AML-193 (cell line): ENCODE results near the gene ATF3.
"Not testable (repeated sequence)": the region's sequence is repeated elsewhere in the genome, so short reads cannot be mapped to it uniquely, and the experiment has no call there.

Experiments
- DNase-seq, 2 experiments: peaks; one replicate each; lab custom pipeline; 2025; lab: John Stamatoyannopoulos, UW

ATF3 gene

DNA sequence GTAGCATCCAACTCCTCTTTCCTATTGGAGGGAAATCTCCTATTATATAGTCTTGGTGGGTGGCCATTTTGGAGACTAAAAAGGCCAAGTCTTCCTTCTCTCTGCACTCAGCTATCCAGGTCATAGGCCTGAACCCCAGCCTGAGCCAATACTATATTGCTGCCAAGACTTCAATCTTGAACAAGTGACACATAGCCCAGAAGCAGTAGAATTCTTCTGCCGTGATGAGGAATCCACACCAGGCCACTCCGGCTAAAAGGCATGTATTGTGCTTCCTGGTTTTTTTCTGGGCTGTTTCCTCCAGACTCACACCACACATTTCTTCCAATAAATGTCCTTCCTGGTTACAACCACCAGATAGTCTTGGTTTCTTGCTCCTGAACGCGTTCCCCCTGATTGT, 43.0 kb downstream of the ATF3 start:
- no peak for DNase-seq

DNA sequence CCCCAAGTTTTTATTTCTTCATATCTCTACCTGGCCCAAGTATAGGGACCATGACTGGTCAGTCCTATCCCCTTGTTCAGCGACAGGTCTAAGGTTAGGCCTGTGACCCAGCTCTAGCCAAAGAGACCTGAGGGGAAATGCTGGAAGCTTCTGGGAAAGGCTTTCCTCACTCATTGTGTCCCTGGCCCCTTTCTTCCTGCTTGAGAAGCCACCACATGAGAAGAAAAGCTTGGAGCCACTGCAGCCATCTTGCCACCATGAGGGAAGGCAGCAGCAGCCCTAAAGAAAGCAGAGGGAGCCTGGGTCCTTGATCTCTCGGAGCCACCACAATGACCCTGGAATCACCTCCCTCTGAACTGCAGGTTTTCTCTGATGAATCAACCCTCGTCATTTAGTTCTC, 43.4 kb downstream of the ATF3 start:
- no peak for DNase-seq

DNA sequence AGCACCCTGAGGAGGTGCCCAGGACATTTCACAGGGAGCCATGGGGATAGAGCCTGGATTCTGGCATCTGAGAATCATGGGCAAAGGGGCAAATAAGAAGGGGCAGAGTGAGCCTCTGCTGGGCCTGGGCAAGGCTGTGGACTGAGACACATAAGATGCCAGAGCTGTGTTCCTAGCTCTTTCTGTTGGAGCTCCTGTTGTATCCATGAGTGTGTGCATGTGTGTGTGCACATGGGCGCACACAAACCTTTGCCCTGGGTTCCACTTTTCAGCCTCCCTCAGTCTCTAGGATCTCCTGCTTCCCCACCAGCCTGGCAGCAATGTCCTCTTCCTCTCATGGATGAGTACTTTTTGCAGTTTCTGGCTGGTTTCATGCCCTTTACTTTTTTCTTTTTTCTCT, 44.0 kb downstream of the ATF3 start:
- no peak for DNase-seq

DNA sequence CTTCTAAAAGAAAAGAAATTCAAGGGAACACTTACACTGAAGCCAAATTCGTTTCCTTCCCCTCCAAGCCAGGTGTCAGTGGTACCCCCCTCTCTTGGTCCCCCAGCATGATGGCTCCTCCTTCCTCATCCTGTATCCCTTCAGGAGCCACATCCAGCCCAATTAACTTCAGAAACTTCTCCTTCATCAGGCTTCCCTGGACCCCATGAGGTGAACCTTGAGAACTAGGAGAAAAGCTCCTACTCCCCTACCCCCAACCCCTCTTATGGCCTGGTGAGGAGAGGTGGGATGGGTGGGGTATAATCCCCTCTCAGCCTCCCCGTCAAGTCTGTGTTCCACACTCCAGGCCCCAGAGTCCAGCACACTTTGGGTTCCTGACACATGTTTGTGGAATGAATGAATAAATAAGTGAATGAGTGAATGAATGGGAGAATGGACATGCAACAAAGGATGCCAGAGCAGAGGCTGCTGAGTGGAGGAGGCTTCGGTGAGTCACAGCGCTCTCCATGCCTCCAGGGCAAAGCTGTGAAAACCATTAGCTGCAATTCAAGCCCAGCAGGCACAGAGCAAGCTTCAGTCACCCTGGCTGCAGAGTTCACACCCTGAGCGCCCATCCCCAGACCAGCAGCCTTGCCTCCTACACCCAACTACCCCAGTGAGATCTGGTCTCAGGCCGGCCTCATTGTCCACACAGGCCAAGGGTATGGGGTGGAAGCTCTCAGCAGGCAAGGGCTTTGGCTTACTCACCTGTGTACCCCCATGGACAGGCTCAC, 47.3 kb downstream of the ATF3 start:
- DNase-seq: no peak

GRCh38 chr1:212656730-212657129, 48.2 kb downstream of the ATF3 start:
- DNase-seq: no peak

DNA sequence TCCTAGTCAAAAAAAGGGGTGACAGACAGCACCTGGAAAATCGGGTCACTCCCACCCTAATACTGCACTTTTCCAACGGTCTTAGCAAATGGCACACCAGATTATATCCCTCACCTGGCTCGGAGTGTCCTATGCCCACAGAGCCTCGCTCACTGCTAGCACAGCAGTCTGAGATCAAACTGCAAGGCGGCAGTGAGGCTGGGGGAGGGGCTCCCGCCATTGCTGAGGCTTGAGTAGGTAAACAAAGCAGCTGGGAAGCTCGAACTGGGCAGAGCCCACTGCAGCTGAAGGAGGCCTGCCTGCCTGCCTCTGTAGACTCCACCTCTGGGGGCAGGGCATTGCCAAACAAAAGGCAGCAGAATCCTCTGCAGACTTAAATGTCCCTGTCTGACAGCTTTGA, 49.7 kb downstream of the ATF3 start:
- DNase-seq: not testable (repeated sequence)

DNA sequence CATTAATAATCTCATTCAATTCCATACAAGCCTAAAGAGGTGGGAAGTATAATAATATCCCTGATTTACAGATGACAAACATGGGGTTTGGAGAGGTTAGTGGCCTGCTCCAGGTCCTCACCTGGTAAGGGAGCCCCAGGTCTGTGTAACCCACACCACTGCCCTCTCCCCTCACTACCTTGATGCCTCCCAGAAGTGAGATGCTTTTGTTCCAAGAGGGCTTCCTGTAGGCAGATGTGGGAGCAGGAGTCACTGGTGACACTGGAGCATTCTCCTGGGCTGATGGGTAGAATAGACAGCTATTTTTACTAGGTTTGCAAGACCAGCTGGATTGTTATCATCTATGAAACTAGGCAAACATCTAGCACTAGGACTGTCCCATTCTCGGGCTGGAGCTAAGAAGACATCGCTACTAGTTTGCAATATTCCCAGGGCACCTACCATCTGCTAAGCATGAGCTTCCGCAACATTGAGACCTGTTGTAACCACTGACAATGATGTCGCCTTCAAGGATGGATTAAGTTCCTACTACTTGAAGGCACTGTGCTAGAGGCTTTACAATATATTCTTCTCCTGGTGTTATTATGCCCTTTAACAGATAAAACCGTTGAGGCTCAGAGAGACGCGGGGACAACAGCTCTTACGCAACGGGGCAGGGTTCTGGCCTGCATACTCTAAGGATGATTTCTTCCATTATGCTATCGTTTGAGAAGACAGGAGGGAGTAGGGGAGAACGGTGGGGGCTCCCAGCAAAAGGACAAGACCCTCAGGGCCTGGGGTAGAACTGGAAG, 56.0 kb downstream of the ATF3 start:
- no peak for DNase-seq

DNA sequence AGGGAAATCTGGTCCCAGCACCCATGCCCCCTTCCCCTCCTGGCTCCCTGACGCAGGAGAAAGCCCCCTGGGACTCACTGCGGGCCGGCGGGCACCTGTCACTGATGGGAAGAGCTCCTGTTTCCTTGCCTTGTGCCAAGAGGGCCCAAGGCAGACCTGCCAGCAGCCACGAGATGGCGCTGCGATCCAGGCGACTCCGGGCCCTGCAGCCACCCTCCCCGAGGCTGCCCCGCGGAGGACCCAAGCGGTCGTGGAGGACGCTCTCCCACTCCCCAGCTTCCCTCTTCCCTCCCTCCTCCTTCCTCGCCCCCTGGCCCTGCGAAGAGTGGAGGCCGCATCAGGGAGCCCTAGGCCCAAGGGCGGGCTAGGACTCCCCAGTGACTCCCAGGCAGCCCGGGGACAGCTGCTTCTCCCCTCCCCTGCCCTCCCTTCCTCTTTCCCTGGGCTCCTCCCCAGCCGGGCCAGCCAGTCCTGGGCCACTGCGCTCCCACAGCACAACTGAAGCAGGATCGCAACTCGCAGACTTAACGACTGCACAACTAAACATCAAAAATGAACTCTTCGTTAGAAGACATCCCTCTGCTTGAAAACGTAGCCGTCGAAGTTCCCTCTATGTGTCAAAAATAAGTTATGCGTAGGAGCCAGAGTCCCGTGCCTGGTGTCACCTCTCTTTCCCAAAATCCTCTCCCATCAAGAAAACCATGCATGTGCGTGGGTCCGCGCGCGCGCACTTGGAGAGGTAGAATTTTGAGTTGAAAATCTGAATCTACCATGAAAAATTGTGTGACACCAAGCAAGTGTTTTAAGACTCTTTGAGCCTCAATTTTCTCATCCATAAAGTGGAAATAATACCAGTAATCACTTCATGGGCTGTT, 56.9 kb downstream of the ATF3 start:
- DNase-seq: peak; percentile 56 to 61

GRCh38 chr1:212666116-212666775, 57.7 kb downstream of the ATF3 start:
- no peak for DNase-seq

DNA sequence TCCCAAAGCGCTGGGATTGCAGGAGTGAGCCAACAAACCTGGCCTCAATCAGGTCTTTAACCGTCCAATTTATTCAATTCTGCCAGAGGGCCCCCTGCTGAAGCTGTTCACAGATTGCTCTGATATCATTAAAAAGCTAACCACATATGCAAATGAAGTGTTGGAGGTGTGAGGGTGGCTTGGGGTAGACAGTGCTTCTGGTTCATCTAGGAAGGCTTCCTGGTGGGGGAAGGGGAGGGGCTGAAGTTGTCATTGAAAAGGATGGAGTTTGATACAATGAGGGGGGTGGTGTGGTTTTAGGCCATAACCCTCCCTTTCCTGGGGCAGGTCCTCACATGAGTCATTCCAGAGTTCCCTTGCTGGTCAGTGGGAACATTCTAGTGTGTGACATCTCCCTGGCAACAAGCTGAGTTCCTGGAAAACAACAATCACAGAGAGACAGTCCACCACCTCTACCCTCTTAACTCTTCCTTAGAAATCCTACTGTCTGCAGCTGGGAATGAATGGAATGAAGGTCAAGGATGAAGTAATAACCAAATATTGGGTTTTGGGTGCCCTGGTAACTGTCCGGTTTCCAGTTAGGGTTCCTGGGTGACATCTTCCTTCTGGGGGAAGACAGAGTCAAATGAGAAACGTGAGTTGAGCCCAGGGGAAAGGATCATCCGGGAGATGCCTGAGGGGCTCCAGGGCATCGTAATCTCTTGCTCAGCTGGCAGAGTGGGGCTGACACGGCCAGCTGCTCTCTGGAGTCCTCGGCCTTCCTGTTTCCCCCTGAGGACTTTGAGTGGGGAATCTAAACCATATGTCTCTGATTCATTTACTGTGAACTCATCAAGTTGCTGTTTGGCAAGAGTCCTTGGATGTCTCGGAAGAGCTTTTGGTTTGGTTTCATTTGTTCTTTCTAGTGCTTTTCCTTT, 58.9 kb downstream of the ATF3 start:
- no peak for DNase-seq

- DNase-seq: no peak
These were observed 59.9 kb downstream of the ATF3 start for GRCh38 chr1:212668477-212668876.

DNA sequence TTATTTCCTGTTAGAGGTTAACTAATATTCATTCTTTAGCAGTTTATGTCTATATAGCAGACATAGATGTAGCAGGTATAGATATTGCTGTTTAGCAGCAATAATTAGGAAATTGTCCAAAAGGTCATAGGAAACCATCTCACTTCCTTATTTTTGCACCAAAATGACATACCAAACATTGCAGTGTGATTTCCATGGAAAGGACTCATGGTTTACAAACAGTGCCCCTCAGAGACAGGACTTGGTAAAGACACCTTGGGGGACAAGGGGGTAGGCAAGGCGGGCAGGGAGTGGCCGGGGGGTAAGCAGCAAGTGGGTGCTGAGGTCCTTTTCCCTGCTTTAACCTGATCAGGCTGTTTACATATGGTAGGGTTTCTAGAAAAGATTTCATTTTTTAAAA, 60.5 kb downstream of the ATF3 start:
- peak; percentile 72 for DNase-seq

DNA sequence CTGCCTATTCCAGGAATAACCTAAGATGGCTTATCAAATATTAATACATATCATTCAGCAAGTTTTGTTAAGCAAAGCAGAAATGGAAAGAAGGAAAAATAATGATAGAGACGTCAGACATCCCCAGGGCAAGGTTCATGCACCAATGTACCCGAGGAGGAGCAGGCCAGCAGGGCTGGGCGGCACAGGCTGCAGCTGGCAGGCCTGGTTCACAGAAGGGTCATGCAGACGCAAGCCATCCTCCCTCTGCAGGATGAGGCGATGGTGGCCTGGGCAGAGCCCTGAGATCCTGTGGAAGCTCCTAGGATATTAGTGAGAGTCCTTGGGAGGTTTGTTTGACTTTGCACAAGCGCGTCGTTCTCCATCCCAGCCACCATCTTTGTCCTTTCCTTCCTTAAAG, 61.0 kb downstream of the ATF3 start:
- DNase-seq: no peak

DNA sequence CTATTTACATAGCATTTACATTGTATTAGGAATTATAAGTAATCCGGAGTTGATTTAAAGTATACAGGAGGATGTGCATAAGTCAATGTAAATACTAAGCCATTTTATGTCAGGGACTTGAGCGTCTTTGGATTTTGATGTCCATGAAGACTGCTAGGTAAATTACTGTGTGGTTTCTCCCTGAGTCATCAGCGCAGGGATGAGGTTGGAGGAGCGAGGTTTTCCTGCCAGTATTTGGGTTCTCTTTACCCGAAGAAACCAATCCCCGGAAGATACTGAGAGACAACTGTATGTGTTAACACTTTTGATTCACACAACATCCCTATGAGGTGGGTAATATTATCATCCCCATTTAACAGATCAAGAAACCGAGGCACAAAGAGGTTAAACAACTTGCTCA, 61.7 kb downstream of the ATF3 start:
- no peak for DNase-seq
